T-cell (primary cell): ENCODE measurements around the gene SCPEP1. TPM values are rescaled to one million over a fixed set of nuclear protein-coding genes. Genes with fewer than 3 reads are reported as not detected.

Source experiments
- ATAC-seq, 4 experiments: fragments of 200-7000 bp in 3 of 4; fragments of 150-1000 bp in 1 of 4; cut with Tn5 transposase; replicated peaks in 1 of 4; 1 replicate in 3 of 4; 2 replicates in 1 of 4; pipeline ENCODE4 v1.10.0; 2021; ENCODE audit warnings: moderate library complexity in 3 of 4, mild to moderate bottlenecking in 2 of 4, moderate number of reproducible peaks in 1 of 4
- CTCF ChIA-PET, 2 donors: fragments of 300-600 bp; sonication (Branson Sonifier 250); formaldehyde crosslinking; loops; one replicate each; lab custom pipeline; 2022; ENCODE audit warnings: antibody characterized with exemption in 2 of 2; lab: Charles Lee
- POLR2A ChIA-PET, 2 donors: fragments of 300-600 bp; sonication (Branson Sonifier 250); formaldehyde crosslinking; loops; one replicate each; lab custom pipeline; 2022; ENCODE audit warnings: antibody characterized with exemption in 2 of 2; lab: Charles Lee
- DNase-seq, 35 experiments: peaks; one replicate each; pipeline versions ENCODE4 v3.0.0 to v3.0.0-alpha.2; 2013 to 2023
- H3K27ac ChIP-seq: one replicate; pipeline ENCODE4 v1.5.1; 2013; ENCODE audit warnings: low read length
- H3K27me3 ChIP-seq, 2 experiments: replicated peaks in 1 of 2; 1 replicate in 1 of 2; 2 replicates in 1 of 2; pipeline versions ENCODE4 v1.6.1 to v1.7.0; 2013; ENCODE audit warnings: low read length in 1 of 2, mixed read lengths in 1 of 2; ENCODE audit not compliant: control insufficient read depth in 2 of 2, insufficient read depth in 2 of 2; ENCODE audit errors: extremely low read depth in 1 of 2
- H3K36me3 ChIP-seq, 2 donors: 1 replicate in 1 of 2; 2 replicates in 1 of 2; pipeline versions ENCODE4 v1.6.1 to v1.7.0; 2013; ENCODE audit warnings: low read length in 1 of 2; ENCODE audit not compliant: control insufficient read depth in 2 of 2, insufficient read depth in 1 of 2; ENCODE audit errors: extremely low read depth in 1 of 2
- H3K4me1 ChIP-seq, 2 experiments: 1 replicate in 1 of 2; 2 replicates in 1 of 2; pipeline versions ENCODE4 v1.6.1 to v1.7.0; 2013; ENCODE audit warnings: low read length in 2 of 2, mixed read lengths in 1 of 2; ENCODE audit not compliant: insufficient read depth in 2 of 2, control insufficient read depth in 1 of 2; ENCODE audit errors: extremely low read depth in 1 of 2
- H3K4me3 ChIP-seq, 2 donors: 1 replicate in 1 of 2; 2 replicates in 1 of 2; pipeline versions ENCODE4 v1.5.1 to v1.7.0; 2013; ENCODE audit warnings: mild to moderate bottlenecking in 2 of 2, low read length in 1 of 2, moderate library complexity in 1 of 2; ENCODE audit not compliant: control insufficient read depth in 1 of 2; ENCODE audit errors: extremely low read depth in 1 of 2
- H3K9me3 ChIP-seq: 2 replicates; pipeline ENCODE4 v1.7.0; 2013
- H3K27ac Mint-ChIP-seq, 2 donors: one replicate each; pipeline ENCODE4 v1.8.0; 2020 to 2021; ENCODE audit warnings: mild to moderate bottlenecking in 2 of 2, mixed read lengths in 2 of 2
- H3K27me3 Mint-ChIP-seq, 2 donors: one replicate each; pipeline ENCODE4 v1.8.0; 2021 to 2022; ENCODE audit warnings: mixed read lengths in 2 of 2
- H3K36me3 Mint-ChIP-seq: one replicate; pipeline ENCODE4 v1.8.0; 2021; ENCODE audit warnings: mixed read lengths
- H3K4me1 Mint-ChIP-seq, 3 donors: one replicate each; pipeline ENCODE4 v1.8.0; 2020 to 2022; ENCODE audit warnings: mixed read lengths in 3 of 3, mild to moderate bottlenecking in 1 of 3
- H3K4me3 Mint-ChIP-seq, 3 donors: one replicate each; pipeline ENCODE4 v1.8.0; 2020 to 2022; ENCODE audit warnings: mild to moderate bottlenecking in 3 of 3, mixed read lengths in 3 of 3, moderate library complexity in 3 of 3
- H3K9me3 Mint-ChIP-seq, 3 donors: one replicate each; pipeline ENCODE4 v1.8.0; 2020 to 2022; ENCODE audit warnings: mixed read lengths in 3 of 3
- WGBS: methylation state at CpG from one replicate; pipeline ENCODE4 v1.1.5; 2013; ENCODE audit warnings: missing lambda C conversion rate; ENCODE audit not compliant: insufficient coverage; 5-methylcytosine and 5-hydroxymethylcytosine counted together
- total RNA-seq, 35 experiments: library from RNA in 6 of 35; stranded (reverse) in 6 of 35; fragments of 120-200 nt in 1 of 35; gene quantifications; one replicate each; pipeline versions ENCODE4 v1.2.1 to v1.2.4 and lab custom pipeline; 2013 to 2026

Gene SCPEP1
- total RNA-seq, 5 donors from 2014 or later (not counting 1 experiment from before 2014, with no cell fraction given) = 18.4 to 24.2 (median 22.4) TPM

- H3K27ac Mint-ChIP-seq = no peak overlapping the region
- H3K4me3 Mint-ChIP-seq = peak overlapping the region; percentile 31 to 79 (median 68)
These were observed 68.8 kb downstream of the SCPEP1 start for GRCh38 chr17:57046749-57047148.

GRCh38 chr17:57048096-57048495 lies 70.2 kb downstream of the SCPEP1 start:
- POLR2A ChIA-PET = interaction anchor here in 1 of 2 donors (0.6 kb wide), 1 partner anchor 38 kb away, joined by 5 read pairs; no protein-coding TSS in a partner anchor
- Mint-ChIP-seq H3K36me3 (no peaks in the 10 kb centered on the region), H3K4me3 (no peak overlapping the region), H3K9me3 (no peaks in the 10 kb centered on the region), H3K4me1 (peaks cover 7 to 23% (median 18%) of the 10 kb centered on the region in 3 donors), H3K27me3 (peaks cover 33 to 47% of the 10 kb centered on the region in 2 donors), H3K27ac (no peak overlapping the region)
- no peak for ATAC-seq
- Histone ChIP-seq H3K36me3 (no peaks in the 10 kb centered on the region), H3K9me3 (no peaks in the 10 kb centered on the region), H3K27me3 (peaks cover 5 to 61% of the 10 kb centered on the region in 2 experiments), H3K4me3 (no peak overlapping the region), H3K4me1 (peaks cover 0 to 17% of the 10 kb centered on the region in 2 experiments), H3K27ac (no peak overlapping the region)
- WGBS = 90% methylated on average over 2 of the region's 2 CpGs
- DNase-seq = no peak
- CTCF ChIA-PET = interaction anchor here in 1 of 2 donors (0.5 kb wide), 1 partner anchor 125 kb away, joined by 3 read pairs; no protein-coding TSS in a partner anchor

More at GRCh38 chr17:57046749-57047148, 68.8 kb downstream of the SCPEP1 start:
- peaks cover 7 to 23% (median 18%) of the 10 kb centered on the region in 3 donors for H3K4me1 Mint-ChIP-seq
- Histone ChIP-seq H3K27ac (no peak overlapping the region), H3K9me3 (no peaks in the 10 kb centered on the region), H3K4me3 (no peak overlapping the region), H3K36me3 (no peaks in the 10 kb centered on the region), H3K27me3 (peaks cover 5 to 65% of the 10 kb centered on the region in 2 experiments), H3K4me1 (peaks cover 0 to 17% of the 10 kb centered on the region in 2 experiments)
- H3K9me3 Mint-ChIP-seq = no peaks in the 10 kb centered on the region
- H3K27me3 Mint-ChIP-seq = peaks cover 37 to 51% of the 10 kb centered on the region in 2 donors
- peak in 2 of 35 experiments; percentile 3 to 5 for DNase-seq
- ChIA-PET POLR2A (interaction anchor here in 1 of 2 donors (0.6 to 0.7 kb wide), 2 partner anchors 161 to 1343 kb away, joined by 5 read pairs; no protein-coding TSS in a partner anchor), CTCF (interaction anchor here in 1 of 2 donors (0.7 kb wide), 1 partner anchor 1018 kb away, joined by 3 read pairs; no protein-coding TSS in a partner anchor)
- no peak for ATAC-seq
- 47% methylated on average over 15 of the region's 18 CpGs for WGBS
- no peaks in the 10 kb centered on the region for H3K36me3 Mint-ChIP-seq

DNA sequence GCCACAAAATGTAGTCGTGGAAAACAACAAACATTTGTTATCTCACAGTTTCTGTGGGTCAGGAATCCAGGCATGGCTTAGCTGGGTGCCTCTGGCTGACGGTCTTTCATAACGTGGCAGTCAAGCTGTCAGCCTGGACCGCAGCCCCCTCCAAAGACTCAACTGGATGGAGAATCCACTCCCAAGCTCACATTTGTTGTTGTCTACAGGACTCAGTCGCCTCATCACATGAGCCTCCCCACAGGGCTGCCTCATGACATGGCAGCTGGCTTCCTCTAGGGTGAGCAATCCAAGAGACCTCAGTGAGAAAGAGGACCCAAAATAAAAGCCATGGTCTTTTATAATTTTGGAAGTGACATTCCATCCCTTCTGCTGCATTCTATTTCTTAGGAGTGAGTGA lies 72.4 kb downstream of the SCPEP1 start:
- POLR2A ChIA-PET = no interaction called here
- Mint-ChIP-seq H3K9me3 (no peaks in the 10 kb centered on the region), H3K27me3 (peaks cover 22 to 25% of the 10 kb centered on the region in 2 donors), H3K4me3 (no peak overlapping the region), H3K4me1 (peaks cover 13 to 23% (median 16%) of the 10 kb centered on the region in 3 donors), H3K27ac (no peak overlapping the region), H3K36me3 (no peaks in the 10 kb centered on the region)
- DNase-seq (no peak), ATAC-seq (no peak)
- Histone ChIP-seq H3K4me1 (peaks cover 0 to 16% of the 10 kb centered on the region in 2 experiments), H3K27me3 (peaks cover 2 to 42% of the 10 kb centered on the region in 2 experiments), H3K36me3 (no peaks in the 10 kb centered on the region), H3K4me3 (no peak overlapping the region), H3K9me3 (no peaks in the 10 kb centered on the region), H3K27ac (no peak overlapping the region)
- WGBS = 76% methylated on average over 4 of the region's 5 CpGs
- CTCF ChIA-PET = no interaction called here

DNA sequence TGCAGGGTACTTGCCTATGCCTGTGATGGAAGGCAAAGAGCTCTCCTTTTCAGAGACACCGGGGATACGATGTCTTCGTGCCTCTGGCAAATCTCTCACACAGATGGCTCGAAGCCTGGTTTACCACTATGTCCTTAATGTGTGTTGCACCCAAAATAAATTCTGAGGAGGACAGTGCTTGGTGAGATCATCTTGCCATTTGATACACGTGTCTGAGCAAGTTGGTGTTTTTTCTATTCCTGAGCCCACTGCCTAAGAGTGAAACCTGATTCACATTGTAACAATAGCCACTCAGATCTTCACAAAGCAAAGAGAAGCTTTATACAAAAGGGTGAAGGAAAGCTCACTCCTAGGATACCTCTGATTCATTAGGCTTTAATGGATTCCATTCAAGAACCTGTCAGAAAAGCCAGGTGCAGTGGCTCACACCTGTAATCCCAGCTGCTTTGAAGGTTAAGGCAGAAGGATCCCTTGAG lies 74.0 kb downstream of the SCPEP1 start:
- Mint-ChIP-seq H3K9me3 (no peaks in the 10 kb centered on the region), H3K4me3 (no peak overlapping the region), H3K27me3 (peaks cover 12% of the 10 kb centered on the region in 2 donors), H3K4me1 (peaks cover 6 to 11% (median 7%) of the 10 kb centered on the region in 3 donors), H3K36me3 (no peaks in the 10 kb centered on the region), H3K27ac (no peak overlapping the region)
- H3K4me1 ChIP-seq = no peaks in the 10 kb centered on the region
- peaks cover 2 to 26% of the 10 kb centered on the region in 2 experiments for H3K27me3 ChIP-seq
- 82% methylated on average over 2 of the region's 5 CpGs for WGBS
- H3K9me3 ChIP-seq = no peaks in the 10 kb centered on the region
- no peak overlapping the region for H3K4me3 ChIP-seq
- no peak overlapping the region for H3K27ac ChIP-seq
- POLR2A ChIA-PET = no interaction called here
- ATAC-seq (no peak), DNase-seq (no peak)
- no peaks in the 10 kb centered on the region for H3K36me3 ChIP-seq
- CTCF ChIA-PET = interaction anchor here in 1 of 2 donors (0.6 to 1.1 kb wide), 2 partner anchors 21 to 61 kb away, joined by 3 read pairs; no protein-coding TSS in a partner anchor

Other genes with a start within 250 kb of the SCPEP1 start
- gene C17orf67, start 144.2 kb upstream of the SCPEP1 start, total RNA-seq = 1 to 10 TPM; 4.8 to 9.6 (median 8.4) TPM
- 10 to 100 TPM; 31.6 to 39.2 (median 36.8) TPM for gene DGKE, start 144.0 kb upstream of the SCPEP1 start, total RNA-seq
- 10 to 100 TPM; 41.4 to 59.7 (median 56.1) TPM for gene TRIM25, start 64.1 kb upstream of the SCPEP1 start, total RNA-seq
- gene COIL, start 17.1 kb upstream of the SCPEP1 start, total RNA-seq = 10 to 100 TPM; 14.7 to 19.2 (median 15.7) TPM
- 10 to 100 TPM; 28.9 to 42.5 (median 35.6) TPM for gene AKAP1, start 107.1 kb downstream of the SCPEP1 start, total RNA-seq